Stomach (tissue), 9 donors: ENCODE measurements around the gene FAU. TPM values are rescaled to one million over a fixed set of nuclear protein-coding genes. Genes with fewer than 3 reads are reported as not detected.

Experiments
- DNase-seq, 2 donors: peaks; one replicate each; pipeline versions ENCODE4 v3.0.0 to v3.0.0-alpha.2; 2013 to 2019
- H3K27ac ChIP-seq, 5 donors: fragments of 200-600 bp in 4 of 5; sonication (generic) in 4 of 5; one replicate each; pipeline ENCODE4 v1.5.1; 2013 to 2019; ENCODE audit warnings: mild to moderate bottlenecking in 1 of 5, moderate library complexity in 1 of 5
- H3K27me3 ChIP-seq, 3 donors: fragments of 200-600 bp; sonication (generic); one replicate each; pipeline ENCODE4 v1.5.1; 2017 to 2019; ENCODE audit warnings: mixed run types in 1 of 3
- H3K36me3 ChIP-seq, 4 donors: fragments of 200-600 bp; sonication (generic); 1 replicate in 3 of 4; 2 replicates in 1 of 4; pipeline ENCODE4 v1.5.1; 2016 to 2019
- H3K4me1 ChIP-seq, 4 donors: fragments of 200-600 bp; sonication (generic); one replicate each; pipeline ENCODE4 v1.5.1; 2016 to 2019
- H3K4me3 ChIP-seq, 4 donors: fragments of 200-600 bp; sonication (generic) in 3 of 4; one replicate each; pipeline ENCODE4 v1.5.1; 2016 to 2019; ENCODE audit warnings: mild to moderate bottlenecking in 1 of 4
- H3K9me3 ChIP-seq, 4 donors: fragments of 200-600 bp; sonication (generic); one replicate each; pipeline ENCODE4 v1.5.1; 2016 to 2019
- CTCF ChIP-seq, 7 experiments: fragments of 450-650 bp in 4 of 7; fragments of 200-600 bp in 3 of 7; sonication (generic) in 3 of 7; IDR thresholded peaks; one replicate each; pipeline ENCODE4 v1.5.1; 2016 to 2019; ENCODE audit warnings: antibody characterized with exemption in 7 of 7, control low read depth in 2 of 7, mild to moderate bottlenecking in 1 of 7
- EP300 ChIP-seq: sonication (generic); formaldehyde crosslinking; IDR thresholded peaks from one replicate; pipeline ENCODE4 v1.6.1; 2017; ENCODE audit warnings: antibody characterized with exemption
- POLR2A ChIP-seq, 4 donors: fragments of 450-650 bp; IDR thresholded peaks; one replicate each; pipeline ENCODE4 v1.6.1; 2016; ENCODE audit warnings: antibody characterized with exemption in 4 of 4, control low read depth in 2 of 4, mild to moderate bottlenecking in 1 of 4, moderate library complexity in 1 of 4
- POLR2AphosphoS5 ChIP-seq, 3 donors: sonication (generic); formaldehyde crosslinking; IDR thresholded peaks; one replicate each; pipeline ENCODE4 v1.6.1; 2016; ENCODE audit warnings: antibody characterized with exemption in 3 of 3
- WGBS, 5 donors: extraction: QIAGEN DNeasy Blood & Tissue Kit in 3 of 5; methylation state at CpG; one replicate each; pipeline versions ENCODE4 v1.1.5 to v1.1.7; 2013 to 2018; 5-methylcytosine and 5-hydroxymethylcytosine counted together
- intact Hi-C: fragments of 100-400 bp; cut with DNase I; formaldehyde crosslinking; loops from one replicate; pipeline ENCODE4 v1.15.1; 2023; ENCODE audit warnings: low total_unique reads
- polyA plus RNA-seq, 3 donors: library from polyadenylated mRNA; stranded (reverse); fragments of 200-250 nt; gene quantifications; one replicate each; pipeline ENCODE4 v1.2.3, GENCODE V29; 2013
- total RNA-seq, 5 donors: library from RNA; depleted of rRNA; stranded (reverse); fragments of >200 nt; gene quantifications; one replicate each; pipeline versions ENCODE4 v1.1.0 to v1.2.3, GENCODE V29; 2014 to 2016
- donor health status: healthy with polysubstance abuse.
- donor health status: Bipolar disorder and iron deficiency.
- donor health status: healthy.

FAU gene
- total and polyA plus RNA-seq, 8 donors, result 456 to 1,872 (median 914) TPM

GRCh38 chr11:65095427-65095826 lies 26.5 kb downstream of the FAU start:
- peak overlapping the region; percentile 80 to 97 (median 85) for H3K4me3 ChIP-seq
- TF ChIP-seq POLR2AphosphoS5 (IDR thresholded peaks at IDR 0.05), result no peak
- no peak for TF ChIP-seq EP300
- TF ChIP-seq CTCF (IDR thresholded peaks at IDR 0.05), result no peak
- no peak for TF ChIP-seq POLR2A (IDR thresholded peaks at IDR 0.05)
- H3K36me3 ChIP-seq, result peaks cover 0 to 20% (median 16%) of the 10 kb centered on the region in 4 donors
- no peak for DNase-seq
- intact Hi-C loops, result no loop called here
- no peaks in the 10 kb centered on the region for H3K27me3 ChIP-seq
- peak overlapping the region in 4 of 5 donors; percentile 92 to 97 (median 95) for H3K27ac ChIP-seq
- 70 to 82% (median 76%) methylated on average over 22 of the region's 22 CpGs for WGBS, 5 donors
- no peaks in the 10 kb centered on the region for H3K9me3 ChIP-seq
- peaks cover 7 to 34% (median 25%) of the 10 kb centered on the region in 4 donors for H3K4me1 ChIP-seq

- intact Hi-C loops, result no loop called here
- Histone ChIP-seq H3K27me3 (no peaks in the 10 kb centered on the region), H3K4me3 (no peak overlapping the region), H3K36me3 (peaks cover 22 to 45% (median 44%) of the 10 kb centered on the region in 4 donors), H3K27ac (no peak overlapping the region), H3K4me1 (peaks cover 0 to 10% (median 4%) of the 10 kb centered on the region in 4 donors), H3K9me3 (no peaks in the 10 kb centered on the region)
- no peak for DNase-seq
- WGBS, 5 donors, result 92 to 100% (median 96%) methylated on average over 4 of the region's 4 CpGs
- no peak for TF ChIP-seq POLR2A (IDR thresholded peaks at IDR 0.05)
- no peak for TF ChIP-seq CTCF (IDR thresholded peaks at IDR 0.05)
- TF ChIP-seq POLR2AphosphoS5 (IDR thresholded peaks at IDR 0.05), result no peak
- no peak for TF ChIP-seq EP300
Observed at GRCh38 chr11:65090628-65091027, 31.3 kb downstream of the FAU start.

GRCh38 chr11:65089621-65090020 lies 32.3 kb downstream of the FAU start:
- WGBS, 5 donors, result 88 to 94% (median 93%) methylated on average over 4 of the region's 4 CpGs
- DNase-seq, result no peak
- no peak for TF ChIP-seq POLR2AphosphoS5 (IDR thresholded peaks at IDR 0.05)
- TF ChIP-seq EP300, result no peak
- no peak for TF ChIP-seq POLR2A (IDR thresholded peaks at IDR 0.05)
- TF ChIP-seq CTCF (IDR thresholded peaks at IDR 0.05), result no peak
- intact Hi-C loops, result no loop called here
- H3K9me3 ChIP-seq, result no peaks in the 10 kb centered on the region
- H3K36me3 ChIP-seq, result peaks cover 22 to 54% (median 48%) of the 10 kb centered on the region in 4 donors
- H3K27me3 ChIP-seq, result no peaks in the 10 kb centered on the region
- no peak overlapping the region for H3K27ac ChIP-seq
- H3K4me3 ChIP-seq, result no peak overlapping the region
- peaks cover 7 to 17% (median 12%) of the 10 kb centered on the region in 4 donors for H3K4me1 ChIP-seq

GRCh38 chr11:65087827-65088226 lies 34.1 kb downstream of the FAU start:
- H3K9me3 ChIP-seq, result no peaks in the 10 kb centered on the region
- TF ChIP-seq EP300, result no peak
- TF ChIP-seq CTCF (IDR thresholded peaks at IDR 0.05), result no peak
- TF ChIP-seq POLR2A (IDR thresholded peaks at IDR 0.05), result no peak
- no peak for TF ChIP-seq POLR2AphosphoS5 (IDR thresholded peaks at IDR 0.05)
- 92 to 99% (median 97%) methylated on average over 8 to 15 of the region's 15 CpGs for WGBS, 5 donors
- H3K36me3 ChIP-seq, result peaks cover 22 to 54% (median 48%) of the 10 kb centered on the region in 4 donors
- H3K27ac ChIP-seq, result no peak overlapping the region
- H3K4me3 ChIP-seq, result no peak overlapping the region
- intact Hi-C loops, result no loop called here
- DNase-seq, result no peak
- peaks cover 14 to 29% (median 23%) of the 10 kb centered on the region in 4 donors for H3K4me1 ChIP-seq
- no peaks in the 10 kb centered on the region for H3K27me3 ChIP-seq
